Skeletal muscle cell (primary cell): ENCODE data around the gene ASB4.
A peak's percentile ranks its signal among the peaks of the same experiment; 100 is the strongest.
"Not testable (repeated sequence)": the region's sequence is repeated elsewhere in the genome, so short reads cannot be mapped to it uniquely, and the experiment has no call there.

Experiments used
- DNase-seq: peaks from one replicate; pipeline ENCODE4 v3.0.0-alpha.2; 2010; ENCODE audit warnings: low read depth
- H3K4me3 ChIP-seq: 2 replicates; pipeline ENCODE4 v1.5.1; 2011; ENCODE audit warnings: low read depth, mild to moderate bottlenecking, control low read depth, low read length, moderate library complexity

The ASB4 gene, protein sequence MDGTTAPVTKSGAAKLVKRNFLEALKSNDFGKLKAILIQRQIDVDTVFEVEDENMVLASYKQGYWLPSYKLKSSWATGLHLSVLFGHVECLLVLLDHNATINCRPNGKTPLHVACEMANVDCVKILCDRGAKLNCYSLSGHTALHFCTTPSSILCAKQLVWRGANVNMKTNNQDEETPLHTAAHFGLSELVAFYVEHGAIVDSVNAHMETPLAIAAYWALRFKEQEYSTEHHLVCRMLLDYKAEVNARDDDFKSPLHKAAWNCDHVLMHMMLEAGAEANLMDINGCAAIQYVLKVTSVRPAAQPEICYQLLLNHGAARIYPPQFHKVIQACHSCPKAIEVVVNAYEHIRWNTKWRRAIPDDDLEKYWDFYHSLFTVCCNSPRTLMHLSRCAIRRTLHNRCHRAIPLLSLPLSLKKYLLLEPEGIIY

DNA sequence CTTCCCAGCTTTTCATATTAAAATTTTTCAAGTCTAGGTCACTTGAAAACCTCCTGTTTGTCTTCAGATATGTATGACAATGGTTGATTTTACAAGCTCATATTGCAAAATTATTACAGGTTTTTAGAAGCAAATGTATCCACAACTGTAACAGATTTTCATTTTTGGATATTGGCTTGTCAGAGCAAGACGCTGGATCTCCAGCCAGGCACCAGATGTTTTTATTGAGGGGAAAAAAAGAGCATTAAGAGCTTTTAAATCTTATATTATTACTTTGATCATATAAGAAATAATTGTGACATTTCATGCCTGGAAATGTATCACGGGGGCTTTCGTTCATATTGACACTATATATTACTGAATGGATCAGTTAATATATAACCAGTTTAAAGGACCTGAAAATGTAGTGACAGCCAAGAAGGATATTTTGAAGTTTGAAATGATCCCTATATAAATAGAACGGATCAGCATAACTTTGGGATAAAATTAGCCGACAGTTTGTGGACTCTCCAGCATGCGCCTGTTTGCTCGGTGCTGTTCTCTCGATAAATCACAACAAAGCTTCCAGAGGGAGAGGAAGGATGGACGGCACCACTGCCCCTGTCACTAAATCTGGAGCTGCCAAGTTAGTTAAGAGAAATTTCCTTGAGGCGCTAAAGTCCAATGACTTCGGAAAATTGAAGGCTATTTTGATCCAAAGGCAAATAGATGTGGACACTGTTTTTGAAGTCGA lies at the start of gene ASB4:
Gene ASB4 (plus strand): TSS at position 553 of the 733 bp plus-strand sequence. CDS start 29 bp downstream, at position 582.
- DNase-seq, result no peak
- H3K4me3 ChIP-seq, result no peak within 1 kb of the TSS

DNA sequence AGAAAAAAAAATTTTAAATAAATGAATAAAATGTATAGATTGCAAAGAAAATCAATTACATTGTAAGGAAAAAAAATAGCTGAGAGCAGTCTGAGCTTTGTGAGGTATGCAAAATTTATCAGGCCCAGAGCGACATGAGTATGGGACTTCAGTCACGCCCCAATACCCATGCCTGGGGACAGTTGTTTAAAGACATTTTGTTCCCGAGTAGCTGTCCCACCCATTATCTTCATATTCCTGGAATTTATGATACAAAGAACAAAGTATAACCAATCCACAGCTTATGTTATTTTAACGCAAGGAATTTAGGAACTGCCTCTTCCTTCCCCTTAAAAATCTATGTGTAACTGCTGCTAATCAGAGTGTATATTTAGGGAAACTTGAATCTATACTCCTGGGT lies 49.3 kb upstream of the ASB4 start:
- DNase-seq, result no peak
- H3K4me3 ChIP-seq, result no peak overlapping the region

DNA sequence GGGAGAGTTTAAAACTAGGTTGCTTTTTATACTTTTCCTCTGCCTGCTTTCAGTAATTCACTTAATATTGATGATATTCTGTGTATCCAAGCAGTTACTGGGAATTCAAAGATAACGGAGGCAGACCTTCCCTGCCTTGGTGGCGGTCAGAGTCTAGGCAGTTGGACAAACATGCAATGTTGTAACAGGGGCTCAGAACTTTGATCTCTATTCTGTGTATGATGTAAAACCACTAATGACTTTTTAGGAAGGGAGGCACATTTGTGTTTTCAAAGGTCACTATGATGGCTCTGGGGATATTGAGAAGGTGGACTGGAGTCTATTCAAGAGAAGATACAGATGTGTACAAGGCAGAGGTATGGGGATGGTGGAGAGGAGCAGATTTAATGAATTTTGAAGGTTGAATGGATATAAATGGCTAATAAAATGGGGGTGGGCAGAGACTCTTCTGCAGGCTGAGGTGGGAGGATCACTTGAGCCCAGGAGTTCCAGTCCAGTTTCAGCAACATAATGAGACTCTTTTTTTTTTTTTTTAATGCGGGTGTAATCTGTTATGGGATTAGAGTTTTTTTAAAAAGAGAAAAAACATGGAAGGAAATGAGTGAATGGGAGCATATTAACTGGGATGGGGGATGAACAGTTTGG lies 45.2 kb upstream of the ASB4 start:
- no peak overlapping the region for H3K4me3 ChIP-seq
- DNase-seq, result no peak

DNA sequence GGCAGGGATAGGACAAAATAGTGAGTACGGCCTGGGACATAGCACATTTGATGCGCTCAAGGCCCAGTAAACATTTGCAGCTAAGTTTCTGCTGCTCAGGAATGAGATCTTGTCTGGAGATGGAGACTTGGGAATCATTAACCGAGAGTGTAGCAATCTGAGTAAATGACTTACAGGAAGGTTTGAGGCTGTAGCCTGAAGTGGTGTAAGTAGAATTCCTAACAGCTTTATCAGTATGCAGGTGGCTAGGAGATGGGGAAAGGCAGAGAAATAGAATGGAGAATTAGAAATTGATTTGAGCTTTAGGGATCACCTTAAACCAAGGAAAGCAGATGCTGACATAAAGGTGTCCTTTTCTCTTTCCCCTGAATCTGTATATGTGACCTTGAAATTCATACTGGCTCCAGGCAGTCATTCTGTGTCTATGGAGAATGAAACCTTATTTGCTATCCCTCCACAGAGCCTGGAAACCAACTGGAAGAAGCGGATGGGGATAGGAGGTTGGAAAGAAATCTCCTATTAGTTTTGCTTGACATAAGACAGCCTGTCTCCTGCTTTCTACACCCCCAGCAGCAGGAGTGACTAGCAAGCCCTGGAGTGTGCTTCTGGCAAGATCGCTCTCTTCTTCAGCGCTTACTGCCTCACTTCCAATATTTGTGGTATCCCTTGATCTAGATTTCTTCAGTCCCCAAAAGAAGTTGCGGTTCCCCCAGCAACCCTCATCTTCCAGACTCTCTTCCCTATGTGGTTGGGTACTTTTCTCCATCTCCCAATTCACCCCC lies 44.5 kb upstream of the ASB4 start:
- DNase-seq, result no peak
- H3K4me3 ChIP-seq, result no peak overlapping the region

DNA sequence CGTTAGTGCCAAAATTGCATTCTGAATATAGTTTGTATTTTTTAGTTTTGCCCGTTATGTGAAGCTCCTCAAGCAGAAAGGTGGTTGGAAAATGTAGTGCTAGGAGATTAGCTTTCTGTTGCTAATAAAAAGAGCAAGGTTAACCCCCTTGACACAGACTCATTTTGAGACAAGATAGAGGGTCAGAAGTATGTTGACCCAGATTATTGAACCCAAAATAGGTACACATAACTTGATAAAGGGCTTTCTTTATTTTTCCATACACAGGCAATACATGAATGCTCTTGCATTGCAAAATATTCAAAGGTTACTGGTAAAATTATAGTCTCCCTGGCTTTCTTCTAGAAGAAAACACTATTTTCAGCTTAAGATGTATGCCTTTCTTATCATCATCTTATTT lies 40.9 kb upstream of the ASB4 start:
- no peak for DNase-seq
- no peak overlapping the region for H3K4me3 ChIP-seq

DNA sequence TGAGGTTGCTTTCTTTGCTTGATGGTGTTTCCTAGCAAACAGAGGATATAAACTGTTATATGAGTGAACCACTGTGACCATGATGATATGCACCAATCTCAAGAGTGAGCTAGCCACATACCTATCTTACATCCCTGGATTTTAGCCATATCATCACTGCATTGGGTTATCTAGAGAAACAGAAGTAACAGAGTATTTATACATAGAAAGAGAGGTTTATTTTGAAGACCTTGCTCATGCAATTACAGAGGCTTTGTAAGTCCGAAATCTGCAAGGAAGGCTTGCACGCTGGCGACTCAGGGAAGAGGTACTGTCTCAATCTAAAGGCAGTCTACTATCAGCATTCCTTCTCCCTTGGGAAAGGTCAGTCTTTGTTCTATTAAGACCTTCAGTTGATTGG lies 39.1 kb upstream of the ASB4 start:
- no peak for DNase-seq
- no peak overlapping the region for H3K4me3 ChIP-seq

DNA sequence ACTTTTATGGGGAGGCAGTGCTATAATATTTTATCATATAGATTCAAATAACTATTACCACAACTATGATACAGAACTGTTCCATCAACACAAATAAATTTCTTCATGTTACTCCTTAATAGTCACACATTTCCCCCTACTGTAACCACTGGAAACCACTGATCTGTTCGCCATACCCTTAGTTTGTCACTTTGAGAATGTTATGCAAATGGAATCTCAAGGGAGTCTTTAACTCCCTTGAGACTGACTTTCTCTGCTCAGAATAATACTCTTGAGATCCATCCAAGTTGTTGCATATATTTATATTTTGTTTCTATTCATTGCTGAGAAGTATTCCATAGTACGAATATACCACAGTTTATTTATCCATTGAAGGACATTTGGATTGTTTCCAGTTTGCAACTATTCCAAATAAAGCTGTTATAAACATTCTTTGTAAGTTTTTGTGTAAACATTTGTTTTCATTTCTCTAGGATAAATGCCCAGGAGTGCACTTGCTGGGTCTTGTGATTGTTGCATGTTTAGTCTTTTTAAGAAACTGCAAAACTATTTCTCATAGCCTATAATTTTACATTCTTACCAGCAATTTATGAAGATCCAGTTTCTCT lies 31.2 kb upstream of the ASB4 start:
- DNase-seq, result no peak
- H3K4me3 ChIP-seq, result no peak overlapping the region

DNA sequence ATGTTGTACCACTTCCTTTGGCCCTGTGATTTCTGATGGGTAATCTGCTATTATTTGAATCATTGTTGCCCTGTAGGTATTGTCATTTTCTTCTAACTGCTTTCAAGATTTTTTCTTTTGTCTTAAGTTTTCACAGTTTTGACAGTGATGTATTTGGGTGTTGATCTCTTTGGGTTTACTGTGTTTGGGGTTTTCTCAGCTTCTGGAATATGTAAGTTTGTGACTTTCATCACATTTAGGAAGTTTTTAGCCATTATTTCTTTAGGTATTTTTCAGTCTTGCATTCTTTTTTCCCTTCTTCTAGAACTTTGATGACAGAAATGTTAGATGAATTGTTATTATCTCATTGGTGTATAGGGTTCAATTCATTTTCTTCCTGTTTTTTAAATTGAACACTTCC lies 27.8 kb upstream of the ASB4 start:
- no peak for DNase-seq
- no peak overlapping the region for H3K4me3 ChIP-seq

DNA sequence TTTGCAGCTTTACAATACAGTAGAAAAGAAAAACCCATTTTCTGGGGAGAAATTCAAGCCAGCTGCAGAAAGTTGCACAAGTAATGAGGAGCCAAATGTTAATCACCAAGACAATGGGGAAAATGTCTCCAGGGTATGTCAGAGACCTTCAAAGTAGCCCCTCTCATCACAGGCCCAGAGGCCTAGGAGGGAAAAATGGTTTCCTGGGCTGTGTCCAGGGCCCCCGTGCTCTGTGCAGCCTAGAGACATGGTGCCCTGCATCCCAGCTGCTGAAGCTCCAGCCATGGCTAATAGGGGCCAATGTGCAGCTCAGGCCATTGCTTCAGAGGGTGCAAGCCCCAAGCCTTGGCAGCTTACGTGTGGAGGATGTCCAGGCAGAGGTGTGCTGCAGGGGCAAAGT lies 25.1 kb upstream of the ASB4 start:
- DNase-seq, H3K4me3 ChIP-seq: not testable (repeated sequence)

DNA sequence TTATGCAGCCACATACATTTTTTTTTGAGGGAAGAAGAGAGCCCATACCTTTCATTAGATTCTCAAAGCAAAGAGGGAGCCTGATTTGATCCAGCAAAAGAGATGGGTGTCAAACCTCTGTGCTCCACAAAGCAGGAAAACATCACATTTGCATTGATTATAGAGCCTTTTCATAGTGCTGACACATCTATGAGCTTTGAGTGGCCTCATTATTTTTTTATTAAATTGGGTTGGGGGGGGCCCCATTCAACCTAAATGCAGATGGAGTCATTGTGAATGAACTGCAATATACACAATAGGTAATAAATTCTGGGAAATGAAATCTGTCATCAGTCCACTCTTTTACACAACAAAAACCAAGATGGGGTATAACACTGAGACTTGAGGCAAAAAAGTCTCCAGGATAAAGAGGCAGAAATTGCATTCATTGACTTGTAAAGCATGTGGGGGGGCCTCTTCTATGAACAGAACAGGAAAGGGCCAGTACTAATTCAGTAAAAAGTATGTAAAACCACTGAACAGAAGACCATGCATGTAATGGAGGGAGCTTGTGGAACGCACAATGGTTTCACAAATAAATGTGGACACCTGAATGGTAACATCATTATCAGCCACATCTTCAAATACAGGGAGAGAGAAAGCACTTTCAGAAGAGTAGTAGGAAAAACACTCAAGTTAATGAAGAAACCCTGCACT lies 17.7 kb upstream of the ASB4 start:
- H3K4me3 ChIP-seq, result no peak overlapping the region
- no peak for DNase-seq

DNA sequence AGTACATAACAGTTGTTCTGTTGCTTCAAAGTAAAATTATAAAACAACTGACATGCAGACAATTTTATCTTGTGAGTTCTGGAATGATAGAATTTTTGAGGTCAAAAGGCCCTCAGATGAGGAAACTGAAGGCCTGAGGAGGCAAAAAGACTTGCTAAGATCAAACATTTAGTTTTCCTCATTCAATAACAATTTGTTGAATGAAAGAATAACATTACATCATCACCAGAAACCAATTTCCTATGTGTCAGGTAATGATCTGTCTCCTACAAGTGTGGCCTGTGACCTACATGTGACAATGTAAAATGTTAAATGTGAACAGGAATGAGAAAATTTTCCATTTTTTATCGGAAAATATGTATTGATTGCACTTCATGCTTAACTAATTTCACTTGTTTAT lies 16.6 kb upstream of the ASB4 start:
- no peak overlapping the region for H3K4me3 ChIP-seq
- DNase-seq, result no peak

DNA sequence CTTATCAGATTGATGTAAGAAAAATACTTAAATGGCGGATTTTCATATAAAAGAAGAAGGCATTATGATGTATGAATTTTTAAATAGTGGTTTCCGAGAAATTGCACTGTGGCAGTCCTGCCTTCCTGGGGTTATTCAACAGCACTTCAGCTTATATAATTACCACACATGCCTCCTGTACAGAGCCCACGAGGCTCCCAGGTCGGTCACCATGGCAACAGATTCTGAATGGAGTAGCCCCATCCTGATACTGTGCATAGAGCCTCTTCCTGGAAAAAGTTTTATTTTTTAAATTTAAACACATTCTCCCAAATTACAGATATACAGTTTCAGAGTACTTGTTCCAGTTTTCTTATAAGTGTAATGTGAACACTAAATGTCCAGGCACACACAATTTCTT lies 15.9 kb upstream of the ASB4 start:
- no peak overlapping the region for H3K4me3 ChIP-seq
- no peak for DNase-seq

DNA sequence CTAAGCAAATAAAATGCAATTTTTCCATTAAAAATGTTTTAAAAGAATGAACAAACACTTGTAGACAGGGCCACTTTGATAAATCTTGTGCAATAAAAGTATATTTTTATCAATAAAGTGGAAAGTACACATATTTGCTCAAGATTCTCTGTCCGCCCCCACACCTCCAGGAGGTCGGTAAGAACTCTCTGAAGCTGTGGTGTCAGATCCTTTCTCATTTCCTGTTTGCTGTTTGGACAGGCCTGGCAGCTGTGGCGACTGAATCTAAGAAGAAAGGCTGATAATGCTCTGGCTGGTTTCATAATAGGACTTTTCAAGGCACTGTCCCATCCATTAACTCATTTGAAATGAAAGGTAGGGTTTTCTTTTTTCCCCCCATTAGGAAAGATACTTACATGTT lies 15.3 kb upstream of the ASB4 start:
- peak; percentile 59 for DNase-seq
- no peak overlapping the region for H3K4me3 ChIP-seq

DNA sequence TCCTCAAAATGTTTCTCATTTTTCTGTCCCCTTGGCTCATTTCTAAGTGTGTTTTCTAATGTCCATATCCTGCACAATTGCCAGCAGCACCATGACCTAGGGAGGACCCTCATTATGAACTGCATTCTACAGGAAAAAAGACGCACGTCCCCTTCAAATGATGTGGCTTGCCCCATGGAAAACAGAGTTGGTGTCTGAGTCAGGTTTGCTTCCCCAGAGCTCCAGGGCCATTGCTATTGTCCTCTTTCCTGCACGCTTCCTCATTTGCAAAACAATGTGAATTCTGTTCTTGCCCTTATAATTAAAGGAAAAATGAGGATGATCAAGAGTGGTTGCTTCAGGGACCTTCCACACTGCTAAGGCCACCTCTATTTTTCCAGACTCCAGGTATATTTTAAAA lies 14.7 kb upstream of the ASB4 start:
- DNase-seq, result no peak
- H3K4me3 ChIP-seq, result no peak overlapping the region

DNA sequence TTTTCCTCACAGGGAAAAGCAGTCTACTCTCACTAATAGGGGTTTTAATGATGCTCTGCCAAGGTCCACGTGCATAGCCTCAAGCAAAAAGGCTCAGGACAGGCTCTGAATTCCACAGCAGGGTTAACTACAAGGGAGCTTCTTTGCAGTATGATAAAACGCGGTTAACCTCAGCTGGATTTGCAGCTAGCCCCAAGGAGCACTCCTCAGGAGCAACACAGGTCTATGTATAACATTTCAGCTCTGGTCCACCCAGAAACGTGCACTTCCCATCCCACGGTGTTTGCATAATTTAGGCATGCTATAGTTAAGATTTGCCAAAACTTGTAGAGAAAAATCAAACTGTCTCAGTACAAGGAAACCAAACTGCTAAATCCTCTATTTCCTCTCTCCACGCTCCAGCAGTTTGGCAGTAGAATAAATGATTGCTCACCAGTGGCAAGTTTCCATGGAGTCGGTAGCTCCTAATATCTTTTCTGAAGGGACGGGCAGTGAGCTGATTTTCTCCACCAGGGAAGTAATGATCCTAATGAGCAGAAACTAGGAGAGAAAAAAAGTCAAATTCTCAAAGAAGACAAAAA lies 13.1 kb upstream of the ASB4 start:
- H3K4me3 ChIP-seq, result no peak overlapping the region
- DNase-seq, result no peak

DNA sequence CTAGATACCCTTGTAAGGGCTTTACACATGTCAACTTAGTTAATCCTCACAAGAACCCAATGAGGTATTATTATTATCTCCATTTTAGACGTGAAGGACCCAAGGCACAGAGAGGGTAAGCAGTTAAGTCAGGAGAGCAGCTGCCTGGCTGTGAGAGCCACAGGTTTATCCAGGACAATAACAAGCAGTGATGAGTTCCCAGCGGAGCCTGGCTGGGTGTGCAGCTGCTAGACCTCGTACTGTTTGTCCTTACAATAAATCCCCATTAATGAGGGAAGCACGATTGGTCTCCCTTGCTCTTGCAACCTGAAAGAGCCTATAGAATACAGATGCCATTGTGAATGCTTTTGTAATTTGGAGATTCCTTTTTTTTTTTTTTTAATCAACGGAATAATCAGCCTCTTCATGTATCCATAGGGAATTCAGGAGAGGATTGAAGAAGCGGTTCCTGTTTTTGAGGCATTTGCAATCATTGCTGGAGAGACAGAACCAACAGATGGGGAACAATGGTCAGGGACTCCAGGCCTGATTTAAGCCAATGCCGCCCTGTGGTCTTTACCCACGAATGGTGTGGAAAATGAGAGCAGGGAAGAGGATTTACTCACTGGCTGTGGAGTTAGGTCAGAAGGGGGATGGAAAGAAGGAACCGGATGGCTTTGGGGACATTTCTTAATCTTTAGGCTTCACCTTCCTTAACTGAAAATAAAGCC lies 12.3 kb upstream of the ASB4 start:
- peak; percentile 42 for DNase-seq
- no peak overlapping the region for H3K4me3 ChIP-seq

DNA sequence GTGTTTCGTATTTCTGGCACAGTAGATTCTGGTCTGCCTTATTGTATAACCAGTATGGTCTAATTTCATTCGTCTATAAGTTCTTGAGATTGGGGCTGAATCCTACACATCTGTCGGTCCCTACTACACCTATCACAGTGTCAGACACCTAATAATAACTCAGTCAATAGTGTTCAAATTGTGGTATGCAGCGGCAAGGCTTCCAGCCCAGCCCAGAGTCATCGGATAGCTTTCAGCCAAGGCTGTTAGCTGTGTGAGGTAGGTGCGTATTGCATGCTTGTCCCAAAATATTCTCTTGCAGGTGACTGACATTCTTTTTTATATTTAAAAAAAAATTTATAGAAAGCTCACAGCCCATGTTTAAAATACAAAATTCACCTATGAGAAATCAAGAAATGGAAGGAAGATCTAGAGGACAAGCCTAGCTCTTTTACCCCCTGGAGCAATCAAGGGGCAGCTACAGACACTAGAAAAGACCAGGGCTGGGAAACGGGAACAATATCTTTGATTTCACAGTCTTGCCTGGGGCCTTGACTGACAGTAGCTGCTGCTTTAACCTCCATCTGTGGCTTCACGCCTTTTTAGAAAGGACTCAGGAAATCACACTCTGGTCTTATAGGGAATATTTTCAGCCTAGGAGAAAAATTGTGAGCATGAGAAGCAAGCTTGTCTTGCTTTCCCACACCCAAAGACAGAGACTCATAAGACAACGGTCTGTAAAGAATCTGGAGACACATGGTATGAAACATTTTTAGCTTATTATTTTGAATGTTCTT lies 9.5 kb upstream of the ASB4 start:
- H3K4me3 ChIP-seq, result no peak overlapping the region
- DNase-seq, result peak; percentile 45
